Measurements from ENCODE around the gene COA1.
"Not testable (repeated sequence)": the region's sequence is repeated elsewhere in the genome, so short reads cannot be mapped to it uniquely, and the experiment has no call there.

Gene COA1

DNA sequence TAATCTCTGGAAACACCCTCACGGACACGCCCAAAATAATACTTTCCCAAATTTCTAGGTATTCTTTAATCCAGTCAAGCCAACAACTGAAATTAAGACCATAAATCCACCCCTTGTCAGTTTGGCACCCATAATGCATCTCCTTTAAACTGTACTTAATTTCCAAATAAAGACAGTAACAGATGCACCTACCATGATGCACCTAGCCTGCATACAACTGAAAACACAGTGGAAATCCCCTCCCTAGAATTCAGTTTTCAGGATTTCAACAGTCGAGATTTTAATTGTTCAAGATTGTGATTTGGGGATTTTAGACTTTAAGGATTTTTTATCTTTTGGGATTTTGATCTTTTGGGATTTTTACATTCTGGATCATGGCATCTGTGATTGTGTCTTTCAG is 129.3 kb downstream of the COA1 start:
- DNase-seq (ENCODE audit: low read depth in 3 of 3, low spot score in 1 of 3), result no peak

DNA sequence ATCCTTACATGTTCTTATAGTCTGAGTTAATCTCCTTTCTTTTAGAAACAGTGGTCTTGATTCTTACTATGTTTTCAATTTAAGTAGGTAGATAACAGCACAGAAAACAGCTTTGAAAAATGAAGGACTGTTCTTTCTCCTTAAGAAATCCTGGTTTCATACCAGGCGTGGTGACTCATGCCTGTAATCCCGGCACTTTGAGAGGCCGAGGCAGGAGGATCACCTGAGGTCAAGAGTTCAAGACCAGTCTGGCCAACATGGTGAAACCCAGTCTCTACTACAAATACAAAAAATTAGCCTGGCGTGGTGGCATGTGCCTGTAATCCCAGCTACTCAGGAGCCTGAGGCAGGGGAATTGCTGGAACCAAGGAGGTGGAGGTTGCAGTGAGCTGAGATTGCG is 132.9 kb downstream of the COA1 start:
- not testable (repeated sequence) for DNase-seq (ENCODE audit: low read depth in 3 of 3, low spot score in 1 of 3)

DNA sequence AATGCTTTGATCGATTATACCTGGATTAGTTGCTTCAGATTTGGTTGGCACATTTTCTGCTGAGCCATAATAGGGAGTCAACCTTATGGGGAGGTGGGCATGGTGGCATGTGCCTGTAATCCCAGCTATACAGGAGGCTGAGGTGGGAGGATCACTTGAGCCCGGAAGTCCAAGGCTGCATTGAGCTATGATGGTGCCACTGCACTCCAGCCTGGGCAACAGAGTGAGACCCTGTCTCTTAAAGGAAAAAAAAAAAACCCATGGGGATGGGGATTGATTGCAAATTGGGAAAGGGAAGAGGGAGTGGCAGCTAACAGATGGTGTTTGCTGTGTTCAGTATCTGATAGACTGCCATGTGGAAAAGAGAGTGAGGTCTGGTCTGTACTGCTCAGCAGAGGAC is 135.3 kb downstream of the COA1 start:
- DNase-seq (ENCODE audit: low read depth in 3 of 3, low spot score in 1 of 3), result no peak

DNA sequence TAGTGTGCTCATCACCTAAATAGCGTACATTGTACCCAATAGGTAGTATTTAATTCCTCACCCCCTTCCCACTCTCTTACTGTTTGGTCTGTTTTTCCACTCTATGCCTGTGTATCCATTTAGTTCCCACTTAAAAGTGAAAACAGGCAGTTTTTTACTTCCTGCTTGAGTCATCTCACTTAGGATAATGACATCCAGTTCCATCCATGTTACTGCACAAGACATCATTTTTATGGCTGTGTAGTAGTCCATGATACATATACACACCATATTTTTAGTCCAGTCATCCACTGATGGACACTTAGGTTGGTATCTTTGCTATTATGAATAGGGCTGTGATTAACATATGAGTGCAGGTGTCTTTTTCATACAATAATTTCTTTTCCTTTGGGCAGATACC is 136.3 kb downstream of the COA1 start:
- no peak for DNase-seq (ENCODE audit: low read depth in 3 of 3, low spot score in 1 of 3)

DNA sequence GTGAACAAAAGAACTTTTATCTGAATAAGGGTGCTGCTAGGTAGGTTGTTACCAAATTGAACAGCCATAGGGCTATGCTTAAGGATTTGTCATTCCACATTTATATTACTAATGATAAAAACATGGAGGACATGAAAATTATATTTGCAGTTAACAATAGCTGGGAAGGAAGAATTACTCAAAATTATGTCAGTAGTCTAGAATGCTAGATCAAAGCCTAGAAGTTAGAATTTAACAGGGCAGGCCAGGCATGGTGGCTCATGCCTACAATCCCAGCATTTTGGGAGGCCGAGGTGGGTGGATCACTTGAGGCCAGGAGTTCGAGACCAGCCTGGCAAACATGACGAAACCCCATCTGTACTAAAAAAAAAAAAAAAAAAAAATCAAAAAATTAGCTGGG is 137.0 kb downstream of the COA1 start:
- DNase-seq (ENCODE audit: low read depth in 3 of 3, low spot score in 1 of 3), result no peak

DNA sequence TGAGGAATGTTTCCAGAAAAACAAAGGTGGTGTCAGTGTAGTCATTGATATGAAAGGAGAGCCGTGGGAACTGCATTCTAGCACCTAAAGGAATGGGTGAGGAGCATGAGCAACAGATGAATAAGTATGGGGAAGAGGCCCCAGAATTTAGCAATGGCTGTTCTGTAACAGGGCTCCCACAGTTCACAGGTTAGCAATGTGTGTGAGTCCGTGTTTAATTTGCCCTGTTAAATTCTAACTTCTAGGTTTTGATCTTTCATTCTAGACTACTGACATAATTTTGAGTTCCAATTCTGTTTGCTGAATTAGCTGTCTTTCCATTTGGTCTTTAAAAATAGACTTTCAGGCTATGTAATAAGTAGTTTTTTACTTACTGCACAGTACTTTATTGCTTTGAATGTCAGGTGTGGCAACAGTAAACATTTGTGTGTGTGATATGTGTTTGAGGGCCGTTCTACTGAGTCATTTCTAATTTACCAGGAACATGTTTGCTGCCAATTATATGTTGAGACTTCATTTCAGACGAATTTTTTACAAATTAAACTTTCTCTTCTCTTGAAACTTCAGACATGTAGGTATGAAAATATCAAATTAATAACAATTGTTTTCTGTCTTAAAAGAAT is 137.7 kb downstream of the COA1 start:
- DNase-seq (ENCODE audit: low read depth in 3 of 3, low spot score in 1 of 3), result no peak

DNA sequence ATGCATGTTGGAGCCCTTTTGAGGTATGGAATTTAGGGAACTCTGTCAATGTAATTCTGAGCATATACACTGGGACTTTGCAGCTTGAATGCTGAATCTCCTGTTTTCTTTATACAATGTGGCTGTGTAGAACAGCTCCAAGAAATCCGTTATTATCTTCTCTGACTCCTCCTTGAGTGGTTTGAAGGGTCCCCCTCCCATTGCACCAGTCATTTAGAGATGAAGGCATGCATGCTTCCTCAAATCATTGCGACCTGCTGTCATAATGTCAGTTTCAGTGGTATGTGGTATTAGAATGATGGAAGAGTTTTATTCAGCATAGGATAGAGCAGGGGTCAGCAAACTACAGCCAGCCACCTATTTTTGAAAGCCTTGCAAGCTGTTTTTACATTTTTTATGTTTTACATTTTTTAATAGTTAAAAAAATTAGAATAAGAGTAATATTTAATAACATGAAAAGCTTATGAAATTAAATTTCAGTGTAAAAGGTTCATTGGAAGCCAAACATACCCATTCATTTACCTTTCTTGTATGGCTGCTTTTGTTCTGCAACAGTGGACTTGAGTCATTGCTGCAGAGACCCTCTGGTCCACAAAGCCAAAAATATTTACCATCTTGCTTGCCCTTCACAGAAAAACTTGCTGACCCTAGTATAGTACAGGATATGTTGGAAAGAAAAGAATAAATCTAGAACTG is 138.3 kb downstream of the COA1 start:
- no peak for DNase-seq (ENCODE audit: low read depth in 3 of 3, low spot score in 1 of 3)

DNA sequence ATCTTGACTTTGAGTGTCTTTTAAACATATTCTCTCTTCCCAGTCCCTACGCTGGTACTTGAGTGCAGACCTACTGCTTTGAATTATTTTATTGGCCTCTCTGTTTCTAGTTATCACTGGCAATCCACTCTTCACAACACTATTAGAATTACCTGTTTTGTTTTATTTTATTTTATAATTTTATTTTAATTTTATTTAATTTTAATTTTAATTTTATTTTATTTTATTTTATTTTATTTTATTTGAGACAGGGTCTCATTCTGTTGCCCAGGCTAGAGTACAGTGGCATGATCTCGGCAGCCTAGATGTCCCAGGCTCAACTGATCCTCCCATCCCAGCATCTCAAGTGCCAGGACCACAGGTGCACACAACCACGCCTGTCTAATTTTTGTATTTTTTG is 139.6 kb downstream of the COA1 start:
- DNase-seq (ENCODE audit: low read depth in 3 of 3, low spot score in 1 of 3), result no peak

Data from stimulated activated CD4-positive, alpha-beta T cell treated with anti-CD3 and anti-CD28 coated beads, TNF-alpha, amount 100 ng/mL, for 1 hour (primary cell).